ENCODE data around the gene TBX4.

TBX4 gene

GRCh38 chr17:61499632-61500031, 47.4 kb downstream of the TBX4 start:
- no peak overlapping the region for H3K4me3 ChIP-seq
- TF ChIP-seq CTCF (IDR thresholded peaks at IDR 0.05): no peak
- no peak for DNase-seq (ENCODE audit: low spot score)
- H3K27ac ChIP-seq: no peak overlapping the region

GRCh38 chr17:61500287-61500686, 48.1 kb downstream of the TBX4 start:
- Histone ChIP-seq H3K4me3 (no peak overlapping the region), H3K27ac (no peak overlapping the region)
- no peak for DNase-seq (ENCODE audit: low spot score)
- no peak for TF ChIP-seq CTCF (IDR thresholded peaks at IDR 0.05)

GRCh38 chr17:61502292-61502691, 50.1 kb downstream of the TBX4 start:
- TF ChIP-seq CTCF (IDR thresholded peaks at IDR 0.05): no peak
- Histone ChIP-seq H3K27ac (no peak overlapping the region), H3K4me3 (no peak overlapping the region)
- no peak for DNase-seq (ENCODE audit: low spot score)

GRCh38 chr17:61503961-61504360, 51.7 kb downstream of the TBX4 start:
- H3K27ac ChIP-seq: no peak overlapping the region
- no peak overlapping the region for H3K4me3 ChIP-seq

GRCh38 chr17:61504697-61505096, 52.5 kb downstream of the TBX4 start:
- no peak for TF ChIP-seq CTCF (IDR thresholded peaks at IDR 0.05)
- no peak overlapping the region for H3K4me3 ChIP-seq
- DNase-seq (ENCODE audit: low spot score): no peak

More at GRCh38 chr17:61503961-61504360, 51.7 kb downstream of the TBX4 start:
- TF ChIP-seq CTCF (IDR thresholded peaks at IDR 0.05): no peak
- no peak for DNase-seq (ENCODE audit: low spot score)

GRCh38 chr17:61505846-61506627, 53.8 kb downstream of the TBX4 start:
- Histone ChIP-seq H3K27ac (no peak overlapping the region), H3K4me3 (no peak overlapping the region)
- no peak for TF ChIP-seq CTCF (IDR thresholded peaks at IDR 0.05)
- no peak for DNase-seq (ENCODE audit: low spot score)

More at GRCh38 chr17:61504697-61505096, 52.5 kb downstream of the TBX4 start:
- H3K27ac ChIP-seq: no peak overlapping the region

GRCh38 chr17:61507383-61508066, 55.3 kb downstream of the TBX4 start:
- H3K27ac ChIP-seq: no peak overlapping the region
- DNase-seq (ENCODE audit: low spot score): no peak
- TF ChIP-seq CTCF (IDR thresholded peaks at IDR 0.05): no peak
- H3K4me3 ChIP-seq: no peak overlapping the region

Data from coronary artery (tissue), 2 donors.